OCI-LY1 (cell line): ENCODE measurements around the gene DTX2.
"Not testable (repeated sequence)": the region's sequence is repeated elsewhere in the genome, so short reads cannot be mapped to it uniquely, and the experiment has no call there.

Experiments
- H2AFZ ChIP-seq: fragments of 200-600 bp; sonication (generic), shearing (Covaris generic); 2 replicates; pipeline ENCODE4 v1.6.0; 2014; ENCODE audit warnings: antibody characterized with exemption, mild to moderate bottlenecking, low read length
- H3F3A ChIP-seq: fragments of 200-600 bp; sonication (generic), shearing (Covaris generic); 2 replicates; pipeline ENCODE4 v1.6.0; 2014; ENCODE audit warnings: mild to moderate bottlenecking, antibody characterized with exemption, low read length, moderate library complexity; ENCODE audit not compliant: insufficient read depth
- H3K27ac ChIP-seq: fragments of 200-600 bp; sonication (generic); 2 replicates; pipeline ENCODE4 v1.5.1; 2014; ENCODE audit warnings: low read length, mixed run types, mild to moderate bottlenecking, low read depth; ENCODE audit not compliant: poor library complexity, severe bottlenecking
- H3K27me3 ChIP-seq: fragments of 200-600 bp; sonication (generic); 2 replicates; pipeline ENCODE4 v1.6.0; 2014; ENCODE audit warnings: antibody characterized with exemption, mild to moderate bottlenecking, low read length, moderate library complexity; ENCODE audit not compliant: insufficient read depth
- H3K36me3 ChIP-seq: fragments of 200-600 bp; sonication (generic); 2 replicates; pipeline ENCODE4 v1.6.1; 2014; ENCODE audit warnings: mild to moderate bottlenecking, antibody characterized with exemption, low read length, moderate library complexity, mixed read lengths; ENCODE audit not compliant: insufficient read depth
- H3K4me1 ChIP-seq: fragments of 200-600 bp; sonication (generic); 2 replicates; pipeline ENCODE4 v1.5.1; 2014; ENCODE audit warnings: mild to moderate bottlenecking, low read length, moderate library complexity; ENCODE audit not compliant: insufficient read depth, severe bottlenecking
- H3K4me2 ChIP-seq: fragments of 200-600 bp; sonication (generic), shearing (Covaris generic); 2 replicates; pipeline ENCODE4 v1.6.1; 2014; ENCODE audit warnings: low read length
- H3K4me3 ChIP-seq: fragments of 200-600 bp; sonication (generic); 2 replicates; pipeline ENCODE4 v1.5.1; 2014; ENCODE audit warnings: low read length, low read depth, mild to moderate bottlenecking, mixed read lengths; ENCODE audit not compliant: poor library complexity, severe bottlenecking
- H3K79me2 ChIP-seq: fragments of 200-600 bp; shearing (Covaris generic); 2 replicates; pipeline ENCODE4 v1.6.1; 2016; ENCODE audit warnings: mixed run types, low read length, mixed read lengths; ENCODE audit not compliant: insufficient read depth
- H3K9ac ChIP-seq: fragments of 200-600 bp; sonication (generic), shearing (Covaris generic); 2 replicates; pipeline ENCODE4 v1.6.1; 2014; ENCODE audit warnings: mild to moderate bottlenecking, low read length, mixed read lengths
- H3K9me2 ChIP-seq: fragments of 200-600 bp; sonication (generic), shearing (Covaris generic); 2 replicates; pipeline ENCODE4 v1.6.1; 2014; ENCODE audit warnings: low read depth, mild to moderate bottlenecking, low read length, mixed read lengths
- H3K9me3 ChIP-seq: fragments of 200-600 bp; shearing (Covaris generic); 2 replicates; pipeline ENCODE4 v1.6.1; 2014; ENCODE audit warnings: low read length, mixed read lengths
- H4K20me1 ChIP-seq: fragments of 200-600 bp; sonication (generic), shearing (Covaris generic); 2 replicates; pipeline ENCODE4 v1.6.0; 2016; ENCODE audit warnings: mild to moderate bottlenecking, low read length; ENCODE audit not compliant: insufficient read depth
- CTCF ChIP-seq: fragments of 200-600 bp; sonication (generic), shearing (Covaris generic); IDR thresholded peaks from 2 replicates; pipeline ENCODE4 v1.5.1; 2017; ENCODE audit warnings: mild to moderate bottlenecking, antibody characterized with exemption, low read length, moderate library complexity, mixed read lengths
- EZH2 ChIP-seq: fragments of 200-600 bp; sonication (generic), shearing (Covaris generic); IDR thresholded peaks from 2 replicates; pipeline ENCODE4 v1.8.0; 2017; ENCODE audit warnings: borderline replicate concordance, mixed run types, mild to moderate bottlenecking, antibody characterized with exemption, low read length, moderate library complexity, mixed read lengths

DTX2 gene

DNA sequence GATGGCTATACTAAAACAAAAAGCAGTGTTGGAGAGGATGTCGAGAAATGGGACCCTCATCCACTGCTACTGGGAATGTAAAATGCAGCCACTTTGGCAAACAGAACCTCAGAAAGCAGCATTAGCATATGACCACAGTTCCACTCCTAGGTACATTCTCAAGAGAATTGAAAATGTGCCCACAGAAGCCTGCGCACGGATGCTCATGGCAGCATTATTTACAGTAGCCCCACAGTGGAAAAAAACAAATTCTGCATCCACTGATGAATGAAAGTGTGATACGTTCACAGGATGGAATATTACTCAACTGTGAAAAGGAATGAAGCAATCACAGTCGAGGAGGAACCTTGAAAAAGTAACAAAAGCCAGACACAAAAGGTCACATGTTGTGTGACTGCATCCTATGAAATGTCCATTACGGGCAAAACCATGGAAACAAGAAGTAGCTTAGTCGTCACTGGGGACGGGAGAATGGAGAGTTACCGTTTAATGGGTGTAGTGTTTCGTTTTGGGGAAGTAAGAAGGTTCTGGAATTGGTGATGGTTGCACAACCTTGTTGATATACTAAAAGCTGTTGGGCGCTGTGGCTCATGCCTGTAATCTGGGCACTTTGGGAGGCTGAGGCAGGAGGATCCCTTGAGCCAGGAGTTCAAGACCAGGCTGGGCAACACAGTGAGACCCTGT is 46.4 kb downstream of the DTX2 start:
- TF ChIP-seq EZH2 (no peak), CTCF (no peak)
- Histone ChIP-seq H2AFZ (no peak overlapping the region), H3F3A (no peaks in the 10 kb centered on the region), H3K36me3 (peaks cover 4% of the 10 kb centered on the region; the same call in 1 of the 2 replicates), H3K9me3 (no peaks in the 10 kb centered on the region), H3K27me3 (no peaks in the 10 kb centered on the region), H3K27ac (no peak overlapping the region), H3K4me1 (no peaks in the 10 kb centered on the region), H3K4me3 (no peak overlapping the region), H3K9me2 (no peaks in the 10 kb centered on the region), H3K9ac (no peak overlapping the region), H3K79me2 (no peaks in the 10 kb centered on the region), H4K20me1 (no peaks in the 10 kb centered on the region), H3K4me2 (no peak overlapping the region)

- H3K79me2 ChIP-seq, result no peaks in the 10 kb centered on the region
- 0 out of 2 replicates have a peak, but pooled peaks cover 6% of the 10 kb centered on the region for H3K27me3 ChIP-seq
- H3K9ac ChIP-seq, result no peak within 1 kb of the TSS
- no peaks in the 10 kb centered on the region for H3F3A ChIP-seq
- H3K27ac ChIP-seq, result no peak within 1 kb of the TSS
- no peaks in the 10 kb centered on the region for H3K9me3 ChIP-seq
- H3K4me2 ChIP-seq, result no peak within 1 kb of the TSS
- no peaks in the 10 kb centered on the region for H4K20me1 ChIP-seq
- H3K4me1 ChIP-seq, result no peaks in the 10 kb centered on the region
- no peak within 1 kb of the TSS for H2AFZ ChIP-seq
- TF ChIP-seq CTCF (no peak), EZH2 (no peak)
- no peaks in the 10 kb centered on the region for H3K9me2 ChIP-seq
- peaks cover 3% of the 10 kb centered on the region; the same call in 1 of the 2 replicates for H3K36me3 ChIP-seq
- H3K4me3 ChIP-seq, result no peak within 1 kb of the TSS
Measured at GRCh38 chr7:76509931-76510877, 48.7 kb downstream of the DTX2 start, which contains the start of gene UPK3B. Gene UPK3B (plus strand): TSS chr7:76510552. CDS start chr7:76510653, 101 bp downstream.

DNA sequence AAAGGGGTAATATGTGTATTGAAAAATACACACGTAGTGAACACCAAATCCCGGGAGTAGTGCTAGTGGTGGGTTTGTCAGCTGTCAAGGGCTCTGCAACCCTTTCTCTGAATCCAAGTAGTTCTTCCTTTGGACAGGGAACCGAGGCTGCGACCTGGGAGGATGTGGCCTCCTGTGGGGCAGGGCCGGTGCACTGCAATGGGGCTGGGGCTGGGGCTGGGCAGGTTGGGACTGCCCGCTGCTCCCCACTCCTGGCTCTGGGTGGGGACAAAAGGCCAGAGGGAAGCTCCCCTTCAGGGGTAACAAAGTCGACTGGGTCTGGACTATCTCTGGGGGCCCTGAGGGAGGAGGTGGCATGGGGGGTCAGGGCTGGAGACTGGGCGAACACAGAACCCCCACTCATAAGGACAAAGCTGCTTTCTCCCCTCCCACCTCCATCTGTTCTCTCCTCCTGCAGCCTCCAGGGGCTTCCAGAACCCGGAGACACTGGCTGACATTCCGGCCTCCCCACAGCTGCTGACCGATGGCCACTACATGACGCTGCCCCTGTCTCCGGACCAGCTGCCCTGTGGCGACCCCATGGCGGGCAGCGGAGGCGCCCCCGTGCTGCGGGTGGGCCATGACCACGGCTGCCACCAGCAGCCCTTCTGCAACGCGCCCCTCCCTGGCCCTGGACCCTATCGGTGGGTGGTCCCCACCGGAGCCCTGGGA is 49.8 kb downstream of the DTX2 start:
- H3K36me3 ChIP-seq, H3K4me3 ChIP-seq, H3K27ac ChIP-seq, H3K27me3 ChIP-seq, H3K9ac ChIP-seq, H3K9me2 ChIP-seq, H3K4me1 ChIP-seq, H4K20me1 ChIP-seq, H3K79me2 ChIP-seq, H3K4me2 ChIP-seq, H3K9me3 ChIP-seq, H3F3A ChIP-seq, H2AFZ ChIP-seq: not testable (repeated sequence)

- not testable (repeated sequence) for H3K4me1 ChIP-seq, H3K9me2 ChIP-seq, H3K27ac ChIP-seq, H3F3A ChIP-seq, H3K4me2 ChIP-seq, H3K9me3 ChIP-seq, H3K27me3 ChIP-seq, H3K9ac ChIP-seq, H3K4me3 ChIP-seq, H3K79me2 ChIP-seq, H2AFZ ChIP-seq, H3K36me3 ChIP-seq, H4K20me1 ChIP-seq
Measured at GRCh38 chr7:76511911-76512885, 50.7 kb downstream of the DTX2 start.
